ENCODE results near the gene LDLRAD4.

DNA sequence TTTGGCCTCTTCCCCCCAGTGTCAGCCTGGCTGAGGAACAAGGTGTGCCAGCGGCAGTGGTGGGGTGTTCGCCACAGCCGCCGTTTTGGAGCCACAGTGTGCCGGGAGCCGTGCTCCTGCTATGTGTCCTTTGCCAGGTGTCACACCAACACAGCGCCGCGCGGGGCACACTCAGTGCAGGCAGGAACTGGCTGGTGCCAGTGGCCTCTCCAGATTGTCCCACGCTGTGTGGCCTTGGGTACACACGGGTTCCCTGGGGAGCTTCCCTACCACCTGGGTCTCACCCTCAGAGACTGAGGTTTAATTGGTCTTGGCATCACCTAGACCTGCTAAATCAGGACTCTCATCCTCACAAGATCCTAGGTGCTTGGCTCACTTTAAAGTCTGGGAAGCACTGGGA, 171.6 kb downstream of the LDLRAD4 start:
- TF ChIP-seq EZH2phosphoT487 (IDR thresholded peaks at IDR 0.05; ENCODE audit: unreplicated experiment) (no peak), POLR2AphosphoS5 (IDR thresholded peaks at IDR 0.05; ENCODE audit: low read depth) (no peak), EZH2 (IDR thresholded peaks at IDR 0.05; ENCODE audit: low read depth, unreplicated experiment) (no peak), CREB1 (CRISPR knock-in tag; IDR thresholded peaks at IDR 0.05; ENCODE audit: low read depth) (no peak), JUNB (IDR thresholded peaks at IDR 0.05; ENCODE audit: unreplicated experiment) (no peak)
- TF ChIP-seq, protein P1, sequence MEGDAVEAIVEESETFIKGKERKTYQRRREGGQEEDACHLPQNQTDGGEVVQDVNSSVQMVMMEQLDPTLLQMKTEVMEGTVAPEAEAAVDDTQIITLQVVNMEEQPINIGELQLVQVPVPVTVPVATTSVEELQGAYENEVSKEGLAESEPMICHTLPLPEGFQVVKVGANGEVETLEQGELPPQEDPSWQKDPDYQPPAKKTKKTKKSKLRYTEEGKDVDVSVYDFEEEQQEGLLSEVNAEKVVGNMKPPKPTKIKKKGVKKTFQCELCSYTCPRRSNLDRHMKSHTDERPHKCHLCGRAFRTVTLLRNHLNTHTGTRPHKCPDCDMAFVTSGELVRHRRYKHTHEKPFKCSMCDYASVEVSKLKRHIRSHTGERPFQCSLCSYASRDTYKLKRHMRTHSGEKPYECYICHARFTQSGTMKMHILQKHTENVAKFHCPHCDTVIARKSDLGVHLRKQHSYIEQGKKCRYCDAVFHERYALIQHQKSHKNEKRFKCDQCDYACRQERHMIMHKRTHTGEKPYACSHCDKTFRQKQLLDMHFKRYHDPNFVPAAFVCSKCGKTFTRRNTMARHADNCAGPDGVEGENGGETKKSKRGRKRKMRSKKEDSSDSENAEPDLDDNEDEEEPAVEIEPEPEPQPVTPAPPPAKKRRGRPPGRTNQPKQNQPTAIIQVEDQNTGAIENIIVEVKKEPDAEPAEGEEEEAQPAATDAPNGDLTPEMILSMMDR (conservative IDR thresholded peaks at IDR 0.05; ENCODE audit: low read depth in 2 of 2) = no peak
- TF ChIP-seq, protein P2, sequence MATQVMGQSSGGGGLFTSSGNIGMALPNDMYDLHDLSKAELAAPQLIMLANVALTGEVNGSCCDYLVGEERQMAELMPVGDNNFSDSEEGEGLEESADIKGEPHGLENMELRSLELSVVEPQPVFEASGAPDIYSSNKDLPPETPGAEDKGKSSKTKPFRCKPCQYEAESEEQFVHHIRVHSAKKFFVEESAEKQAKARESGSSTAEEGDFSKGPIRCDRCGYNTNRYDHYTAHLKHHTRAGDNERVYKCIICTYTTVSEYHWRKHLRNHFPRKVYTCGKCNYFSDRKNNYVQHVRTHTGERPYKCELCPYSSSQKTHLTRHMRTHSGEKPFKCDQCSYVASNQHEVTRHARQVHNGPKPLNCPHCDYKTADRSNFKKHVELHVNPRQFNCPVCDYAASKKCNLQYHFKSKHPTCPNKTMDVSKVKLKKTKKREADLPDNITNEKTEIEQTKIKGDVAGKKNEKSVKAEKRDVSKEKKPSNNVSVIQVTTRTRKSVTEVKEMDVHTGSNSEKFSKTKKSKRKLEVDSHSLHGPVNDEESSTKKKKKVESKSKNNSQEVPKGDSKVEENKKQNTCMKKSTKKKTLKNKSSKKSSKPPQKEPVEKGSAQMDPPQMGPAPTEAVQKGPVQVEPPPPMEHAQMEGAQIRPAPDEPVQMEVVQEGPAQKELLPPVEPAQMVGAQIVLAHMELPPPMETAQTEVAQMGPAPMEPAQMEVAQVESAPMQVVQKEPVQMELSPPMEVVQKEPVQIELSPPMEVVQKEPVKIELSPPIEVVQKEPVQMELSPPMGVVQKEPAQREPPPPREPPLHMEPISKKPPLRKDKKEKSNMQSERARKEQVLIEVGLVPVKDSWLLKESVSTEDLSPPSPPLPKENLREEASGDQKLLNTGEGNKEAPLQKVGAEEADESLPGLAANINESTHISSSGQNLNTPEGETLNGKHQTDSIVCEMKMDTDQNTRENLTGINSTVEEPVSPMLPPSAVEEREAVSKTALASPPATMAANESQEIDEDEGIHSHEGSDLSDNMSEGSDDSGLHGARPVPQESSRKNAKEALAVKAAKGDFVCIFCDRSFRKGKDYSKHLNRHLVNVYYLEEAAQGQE (IDR thresholded peaks at IDR 0.05; ENCODE audit: unreplicated experiment) = no peak
- TF ChIP-seq, protein P3, sequence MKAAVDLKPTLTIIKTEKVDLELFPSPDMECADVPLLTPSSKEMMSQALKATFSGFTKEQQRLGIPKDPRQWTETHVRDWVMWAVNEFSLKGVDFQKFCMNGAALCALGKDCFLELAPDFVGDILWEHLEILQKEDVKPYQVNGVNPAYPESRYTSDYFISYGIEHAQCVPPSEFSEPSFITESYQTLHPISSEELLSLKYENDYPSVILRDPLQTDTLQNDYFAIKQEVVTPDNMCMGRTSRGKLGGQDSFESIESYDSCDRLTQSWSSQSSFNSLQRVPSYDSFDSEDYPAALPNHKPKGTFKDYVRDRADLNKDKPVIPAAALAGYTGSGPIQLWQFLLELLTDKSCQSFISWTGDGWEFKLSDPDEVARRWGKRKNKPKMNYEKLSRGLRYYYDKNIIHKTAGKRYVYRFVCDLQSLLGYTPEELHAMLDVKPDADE (IDR thresholded peaks at IDR 0.05) = no peak

Measured in GM23338 (cell line).